Cardiac fibroblast (primary cell): ENCODE data around the gene EGF.

Experiments used
- DNase-seq, 2 donors: peaks; one replicate each; pipeline versions ENCODE4 v3.0.0 to v3.0.0-alpha.2; 2010; ENCODE audit warnings: low read depth in 2 of 2
- H3K4me3 ChIP-seq, 2 donors: replicated peaks in 1 of 2; 1 replicate in 1 of 2; 2 replicates in 1 of 2; pipeline ENCODE4 v1.5.1; 2011; ENCODE audit warnings: low read depth in 2 of 2, low read length in 2 of 2, mild to moderate bottlenecking in 2 of 2, moderate library complexity in 1 of 2
- CTCF ChIP-seq: IDR thresholded peaks from one replicate; pipeline ENCODE4 v1.5.1; 2011; ENCODE audit warnings: low read depth, mild to moderate bottlenecking, low read length, inconsistent platforms

The EGF gene

DNA sequence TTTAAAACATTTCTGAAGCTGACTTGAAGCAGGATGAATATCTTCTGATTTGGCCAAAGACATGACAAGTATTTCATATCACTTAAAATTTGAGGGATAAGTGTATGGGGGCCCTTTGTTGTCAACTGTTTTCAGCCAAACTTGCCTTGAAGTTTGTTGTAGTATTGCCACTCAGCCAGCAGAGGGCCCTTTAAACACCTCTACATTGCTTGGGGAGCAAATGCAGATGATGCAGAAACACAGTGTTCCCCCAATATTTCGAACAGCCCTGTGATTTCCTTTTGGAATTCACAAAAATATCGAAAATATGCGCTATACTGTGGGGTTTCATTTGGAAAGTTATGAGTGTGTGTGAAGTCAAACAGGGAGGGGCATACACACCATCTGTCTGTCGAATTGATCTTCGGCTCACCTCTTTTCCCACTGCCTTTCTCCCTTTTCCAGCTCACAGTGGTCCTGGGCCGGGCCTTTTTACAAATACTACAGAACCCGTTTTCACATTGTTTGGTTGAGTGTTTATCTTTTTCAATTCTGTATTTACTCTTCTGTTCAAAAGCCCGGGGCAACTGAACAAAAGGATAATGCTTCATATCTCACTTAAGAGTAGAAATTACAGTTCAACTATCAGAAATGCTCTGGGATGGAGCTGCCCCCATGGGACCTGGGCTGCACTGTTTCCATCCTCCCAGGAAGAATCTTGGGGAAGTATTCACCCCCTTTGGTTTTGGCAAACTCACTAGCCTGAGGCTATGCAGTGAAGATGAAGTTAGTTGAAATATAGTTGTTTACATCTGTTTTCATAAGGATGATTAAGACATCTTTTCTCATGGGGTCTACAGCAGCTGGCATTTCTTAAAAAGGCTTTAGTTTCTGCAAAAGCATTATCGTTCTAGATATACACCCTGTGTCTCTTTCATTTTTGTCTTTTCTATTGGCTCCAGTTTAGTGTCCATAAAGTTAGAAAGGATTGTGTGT, 137.6 kb downstream of the EGF start:
- peak; percentile 81 for TF ChIP-seq CTCF
- H3K4me3 ChIP-seq, result no peak overlapping the region
- DNase-seq, result peak; percentile 63 to 67

DNA sequence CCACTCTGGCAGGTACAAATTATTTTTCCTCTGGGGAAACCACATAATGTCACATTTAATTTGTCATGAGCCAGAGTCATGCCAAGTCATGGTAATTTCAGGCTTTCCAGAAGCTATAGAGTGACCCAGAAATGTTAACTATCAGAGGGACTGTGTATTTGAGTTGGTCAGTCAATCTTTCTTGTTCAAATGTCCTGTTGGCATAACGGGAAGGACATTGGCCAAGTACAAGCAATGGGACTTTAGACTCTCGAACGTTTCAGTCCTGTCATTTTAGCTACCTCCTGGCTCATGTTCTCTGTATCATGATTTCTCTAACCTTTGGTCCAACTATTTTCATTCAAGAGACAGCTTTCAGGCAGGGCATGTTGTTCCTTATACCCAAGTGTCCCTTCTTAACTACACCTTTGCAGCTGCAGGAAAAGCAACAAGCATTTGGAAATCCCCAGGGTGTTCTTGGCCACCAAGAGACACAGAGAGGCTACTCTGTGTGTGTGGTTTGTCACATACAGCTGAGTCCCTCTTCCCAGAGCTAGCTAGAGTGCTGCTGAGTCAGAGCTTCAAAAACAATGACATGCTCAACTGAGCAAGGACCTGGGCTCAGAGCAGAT, 142.6 kb downstream of the EGF start:
- DNase-seq, result peak in 1 of 2 donors; percentile 39
- no peak for TF ChIP-seq CTCF
- H3K4me3 ChIP-seq, result no peak overlapping the region

DNA sequence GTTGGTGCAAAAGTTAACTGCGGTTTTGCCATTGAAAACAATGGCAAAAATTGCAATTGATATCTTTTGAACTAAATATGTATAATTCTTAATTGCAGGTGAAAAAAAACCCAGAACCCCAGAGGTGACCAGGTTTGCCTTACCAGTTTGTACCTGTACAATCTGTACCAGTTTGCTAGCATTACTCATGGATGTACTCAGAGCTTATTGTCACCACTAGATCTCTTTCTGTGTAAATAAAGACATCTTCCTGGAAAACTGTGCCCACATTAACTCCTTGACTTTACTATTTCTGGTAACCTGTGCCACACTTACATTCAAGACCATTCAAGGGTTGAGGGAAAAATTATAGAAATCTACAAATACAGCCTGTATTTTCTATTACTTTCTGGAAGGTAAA, 146.0 kb downstream of the EGF start:
- DNase-seq, result no peak

GRCh38 chr4:110059556-110060191, 147.0 kb downstream of the EGF start:
- peak; percentile 19 to 59 for DNase-seq
- H3K4me3 ChIP-seq, result no peak overlapping the region
- TF ChIP-seq CTCF, result no peak

More for the DNA sequence above, 146.0 kb downstream of the EGF start:
- no peak for TF ChIP-seq CTCF
- H3K4me3 ChIP-seq, result no peak overlapping the region

DNA sequence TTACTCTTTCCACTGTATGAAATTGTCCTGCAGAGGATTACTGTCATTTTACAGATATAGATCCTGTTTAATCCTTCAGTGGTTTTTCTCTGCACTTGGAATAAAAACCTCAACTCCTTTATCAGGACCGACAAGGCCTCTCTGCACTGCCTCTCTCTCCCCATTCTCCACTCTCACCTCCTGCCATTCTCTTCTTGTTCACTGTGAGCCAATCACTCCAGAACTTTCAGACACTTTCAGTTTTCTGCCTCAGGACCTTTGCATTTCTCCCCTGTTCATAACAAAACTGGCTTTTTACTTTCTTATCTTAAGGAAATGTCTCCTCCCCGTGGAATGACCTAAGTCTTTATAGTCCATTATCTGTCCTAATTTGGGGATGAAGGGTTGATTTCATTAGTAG, 148.4 kb downstream of the EGF start:
- no peak overlapping the region for H3K4me3 ChIP-seq
- TF ChIP-seq CTCF, result no peak
- no peak for DNase-seq
